HepG2 (cell line): ENCODE data around the gene EYA3. TPM values are rescaled to one million over a fixed set of nuclear protein-coding genes. Genes with fewer than 3 reads are reported as not detected.

Experiments
- ATAC-seq: fragments of 200-7000 bp; cut with Tn5 transposase; 3 replicates; pipeline ENCODE4 v1.9.1; 2020; ENCODE audit warnings: mild to moderate bottlenecking, moderate library complexity
- BruUV-seq: library from RNA; stranded (reverse); fragments of 400-500 nt; replicated peaks from 2 replicates; lab custom pipeline; 2021; lab: Mats Ljungman, UMichigan
- CTCF ChIA-PET: fragments of 300-600 bp; formaldehyde crosslinking; extraction: SDS; loops from one replicate; lab custom pipeline; 2021; ENCODE audit warnings: low total read pairs, inconsistent platforms, low intra/inter-chr PET ratio; lab: Yijun Ruan, JAX
- POLR2A ChIA-PET: fragments of 350-600 bp; sonication (Branson Sonifier 250); formaldehyde crosslinking; loops from one replicate; lab custom pipeline; 2020; ENCODE audit warnings: antibody characterized with exemption, inconsistent platforms; lab: Yijun Ruan, JAX
- DNase-seq: peaks from one replicate; pipeline ENCODE4 v3.0.0-alpha.2; 2015; ENCODE audit warnings: low spot score
- FAIRE-seq: peaks from 3 replicates; lab custom pipeline; 2011; peaks lifted over from hg19 to GRCh38; lab: Jason Lieb, UNC
- H2AFZ ChIP-seq: one replicate; pipeline ENCODE4 v1.6.1; 2011; ENCODE audit warnings: low read length, inconsistent platforms
- H3K27ac ChIP-seq: fragments of 300-600 bp; 3 replicates; pipeline ENCODE4 v1.8.0; 2011; ENCODE audit warnings: mixed run types, mild to moderate bottlenecking, mixed read lengths, low read length, inconsistent platforms; ENCODE audit not compliant: insufficient read depth; ENCODE audit errors: extremely low read length
- H3K27me3 ChIP-seq, 2 experiments: fragments of 200-600 bp in 1 of 2; 2 replicates in 1 of 2; 3 replicates in 1 of 2; pipeline versions ENCODE4 v1.6.0 to v1.8.0; 2011; ENCODE audit warnings: low read length in 2 of 2, mild to moderate bottlenecking in 2 of 2, moderate library complexity in 2 of 2, inconsistent platforms in 1 of 2; ENCODE audit not compliant: insufficient read depth in 2 of 2, control insufficient read depth in 1 of 2
- H3K36me3 ChIP-seq, 2 experiments: fragments of 200-600 bp in 1 of 2; replicated peaks in 1 of 2; 2 replicates in 1 of 2; 3 replicates in 1 of 2; pipeline versions ENCODE4 v1.5.1 to v1.8.0; 2011; ENCODE audit warnings: low read length in 2 of 2, inconsistent platforms in 1 of 2; ENCODE audit not compliant: insufficient read depth in 2 of 2, control insufficient read depth in 1 of 2
- H3K4me1 ChIP-seq: 2 replicates; pipeline ENCODE4 v1.5.1; 2012; ENCODE audit warnings: low read length, inconsistent platforms; ENCODE audit not compliant: insufficient read depth
- H3K4me2 ChIP-seq: 2 replicates; pipeline ENCODE4 v1.6.0; 2011; ENCODE audit warnings: low read depth, low read length, inconsistent platforms
- H3K4me3 ChIP-seq, 3 experiments: fragments of 200-600 bp in 1 of 3; sonication (generic), shearing (Covaris generic) in 1 of 3; replicated peaks in 1 of 3; 2 replicates each; pipeline ENCODE4 v1.5.1; 2011 to 2016; ENCODE audit warnings: low read length in 3 of 3, inconsistent platforms in 2 of 3, low read depth in 2 of 3, mild to moderate bottlenecking in 2 of 3, control low read depth in 1 of 3, mixed read lengths in 1 of 3; ENCODE audit not compliant: insufficient read depth in 1 of 3
- H3K79me2 ChIP-seq: one replicate; pipeline ENCODE4 v1.6.1; 2011; ENCODE audit warnings: low read length, inconsistent platforms; ENCODE audit not compliant: insufficient read depth
- H3K9ac ChIP-seq: 2 replicates; pipeline ENCODE4 v1.6.0; 2011; ENCODE audit warnings: mild to moderate bottlenecking, low read depth, low read length, inconsistent platforms; ENCODE audit not compliant: insufficient read depth
- H3K9me3 ChIP-seq: 2 replicates; pipeline ENCODE4 v1.5.1; 2012; ENCODE audit warnings: mild to moderate bottlenecking, low read length
- H4K20me1 ChIP-seq: 2 replicates; pipeline ENCODE4 v1.6.0; 2011; ENCODE audit warnings: inconsistent platforms, mild to moderate bottlenecking, low read length, moderate library complexity; ENCODE audit not compliant: insufficient read depth
- KDM1A ChIP-seq: IDR thresholded peaks from 2 replicates; pipeline ENCODE4 v1.6.1; 2016; ENCODE audit warnings: missing compliant biosample characterization
- NFIC ChIP-seq: IDR thresholded peaks from 2 replicates; pipeline ENCODE4 v1.6.1; 2012; ENCODE audit warnings: mild to moderate bottlenecking, low read length, inconsistent platforms
- RXRB ChIP-seq: IDR thresholded peaks from 2 replicates; pipeline ENCODE4 v1.6.1; 2016; ENCODE audit warnings: borderline replicate concordance, missing genetic modification reagents, missing compliant biosample characterization
- ZNF234 ChIP-seq: sonication (generic); formaldehyde crosslinking; conservative IDR thresholded peaks from 2 replicates; pipeline ENCODE4 v1.5.1; 2020; ENCODE audit warnings: mild to moderate bottlenecking, missing genetic modification reagents
- ZNF530 ChIP-seq: sonication (generic); formaldehyde crosslinking; IDR thresholded peaks from 2 replicates; pipeline ENCODE4 v1.5.0; 2020; ENCODE audit warnings: low read depth, mild to moderate bottlenecking, missing genetic modification reagents
- ZNF558 ChIP-seq: sonication (generic); formaldehyde crosslinking; IDR thresholded peaks from 2 replicates; pipeline ENCODE4 v1.9.0; 2022; ENCODE audit warnings: mild to moderate bottlenecking, missing genetic modification reagents, borderline replicate concordance
- ZNF567 ChIP-seq: sonication (generic); formaldehyde crosslinking; IDR thresholded peaks from 2 replicates; pipeline ENCODE4 v1.8.1; 2023; ENCODE audit warnings: mild to moderate bottlenecking, missing genetic modification reagents, borderline replicate concordance
- ZNF678 ChIP-seq: sonication (generic); formaldehyde crosslinking; IDR thresholded peaks from 2 replicates; pipeline ENCODE4 v1.4.0; 2020; ENCODE audit warnings: mild to moderate bottlenecking, missing genetic modification reagents
- ZNF749 ChIP-seq: sonication (generic); formaldehyde crosslinking; IDR thresholded peaks from 2 replicates; pipeline ENCODE4 v1.8.0; 2022; ENCODE audit warnings: mild to moderate bottlenecking, missing genetic modification reagents, moderate library complexity, borderline replicate concordance
- ZSCAN12 ChIP-seq: sonication (generic); formaldehyde crosslinking; IDR thresholded peaks from 2 replicates; pipeline ENCODE4 v1.9.0; 2021; ENCODE audit warnings: mild to moderate bottlenecking, missing genetic modification reagents
- WGBS: methylation state at CpG from one replicate; pipeline ENCODE4 v1.1.6; 2017; ENCODE audit warnings: low lambda C conversion rate; 5-methylcytosine and 5-hydroxymethylcytosine counted together
- in situ Hi-C: cut with HindIII; loops from 2 replicates; pipeline ENCODE4 v1.10.0; 2017; ENCODE audit warnings: low pct_unique_long_range_greater_than_20kb; ENCODE audit not compliant: extremely low pct_ligation_motif_present
- intact Hi-C: fragments of 100-400 bp; cut with micrococcal nuclease; formaldehyde crosslinking; loops from one replicate; pipeline ENCODE4 v1.10.0; 2022; ENCODE audit not compliant: unreplicated experiment
- polyA plus RNA-seq, 8 experiments: library from polyadenylated mRNA; depleted of rRNA in 3 of 8; stranded (reverse) in 7 of 8; unstranded in 1 of 8; fragments of >200 nt; fragmentation: Illumina TruSeq in 4 of 8; extraction: Trizol in 4 of 8; gene quantifications; 2 replicates each; pipeline versions ENCODE4 v1.2.1 to v1.2.3, GENCODE V29; 2011 to 2016; ENCODE audit warnings: low read depth in 4 of 8, missing spikeins in 1 of 8, mixed read lengths in 1 of 8; ENCODE audit not compliant: insufficient read depth in 1 of 8
- total RNA-seq, 5 experiments: library from RNA; depleted of rRNA; stranded (reverse); fragments of >200 nt; fragmentation: Illumina TruSeq; extraction: Trizol; gene quantifications; 2 replicates each; pipeline ENCODE4 v1.2.3, GENCODE V29; 2016; ENCODE audit warnings: low read depth in 1 of 5
- TF ChIP-seq, protein P1 (sequence below), 2 experiments: IDR thresholded peaks; 2 replicates each; pipeline ENCODE4 v1.6.1; 2011 to 2012; ENCODE audit warnings: low read length in 2 of 2, borderline replicate concordance in 1 of 2, low read depth in 1 of 2, mild to moderate bottlenecking in 1 of 2, moderate library complexity in 1 of 2
- TF ChIP-seq, protein P2 (sequence below): sonication (generic); formaldehyde crosslinking; IDR thresholded peaks from 2 replicates; pipeline ENCODE4 v1.5.0; 2020; ENCODE audit warnings: mild to moderate bottlenecking, missing genetic modification reagents, moderate library complexity
- TF ChIP-seq, protein P3 (sequence below): fragments of 450-650 bp; IDR thresholded peaks from 2 replicates; pipeline ENCODE4 v1.6.1; 2017
- TF ChIP-seq, protein P4 (sequence below): sonication (generic); formaldehyde crosslinking; IDR thresholded peaks from 2 replicates; pipeline ENCODE4 v1.8.1; 2023; ENCODE audit warnings: mild to moderate bottlenecking, missing genetic modification reagents
- TF ChIP-seq, protein P5 (sequence below): sonication (generic); formaldehyde crosslinking; IDR thresholded peaks from 2 replicates; pipeline ENCODE4 v1.8.0; 2023; ENCODE audit warnings: mild to moderate bottlenecking, missing genetic modification reagents

EYA3 gene
- total and polyA plus RNA-seq, 2 of the 13 experiments (the other 11 are each of a cell fraction or from before 2014, with no cell fraction given), result 13.9 to 19.7 TPM

DNA sequence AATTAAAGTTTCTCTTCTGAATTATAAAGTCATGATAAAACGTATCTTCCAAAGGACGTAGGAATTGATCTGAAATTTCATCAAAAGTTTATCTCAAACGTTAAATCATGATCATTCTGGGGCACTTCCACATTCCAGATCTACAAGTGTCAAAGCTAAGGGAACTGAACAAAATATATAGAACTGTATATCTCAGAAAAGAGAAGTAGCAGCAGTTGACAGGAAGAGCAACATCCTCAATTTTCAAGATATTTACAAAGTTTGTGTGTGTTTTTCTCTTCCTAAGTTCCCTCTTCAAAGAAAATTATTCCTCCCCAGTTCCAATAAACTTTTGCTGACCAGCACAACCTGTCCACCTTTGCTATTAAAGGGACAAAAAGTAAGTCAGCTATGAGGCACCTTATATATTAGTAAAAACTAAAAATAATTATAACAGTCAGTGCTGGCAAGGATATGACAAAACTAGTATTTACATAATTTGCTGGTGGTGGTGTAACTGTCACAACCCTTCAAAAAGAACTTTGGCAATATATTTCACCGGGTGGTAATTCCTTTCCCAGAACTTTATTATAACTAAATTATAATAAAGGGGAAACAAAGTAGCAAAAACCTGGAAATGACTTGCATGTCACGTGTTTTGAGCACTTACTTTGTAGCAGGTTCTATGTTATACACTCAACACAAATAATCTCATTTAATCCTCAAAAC lies 38.5 kb upstream of the EYA3 start:
- Histone ChIP-seq H3K27ac (no peak overlapping the region), H3K36me3 (no peaks in the 10 kb centered on the region), H3K4me1 (peaks cover 12% of the 10 kb centered on the region), H3K9ac (no peak overlapping the region), H2AFZ (no peak overlapping the region), H3K4me3 (no peak overlapping the region), H3K9me3 (no peaks in the 10 kb centered on the region), H3K4me2 (no peak overlapping the region), H3K79me2 (no peaks in the 10 kb centered on the region), H3K27me3 (peaks cover 0 to 17% of the 10 kb centered on the region in 2 experiments; a peak in 4 of 5 replicates), H4K20me1 (no peaks in the 10 kb centered on the region)
- 5% methylated on average over 5 of the region's 5 CpGs for WGBS
- no peak for ATAC-seq
- BruUV-seq, result no TSS peak
- in situ Hi-C loops (no loop called here), intact Hi-C loops (no loop called here)
- ChIA-PET CTCF (no interaction called here), POLR2A (no interaction called here)
- FAIRE-seq, result no peak
- DNase-seq, result no peak
- TF ChIP-seq NFIC (no peak), ZNF530 (CRISPR knock-in tag) (no peak), ZNF678 (CRISPR knock-in tag) (no peak), ZNF558 (CRISPR knock-in tag) (no peak), ZNF749 (CRISPR knock-in tag) (no peak), ZSCAN12 (CRISPR knock-in tag) (no peak), ZNF567 (CRISPR knock-in tag) (no peak), RXRB (CRISPR knock-in tag) (no peak), ZNF234 (CRISPR knock-in tag) (no peak), KDM1A (no peak)
- TF ChIP-seq, protein P1, sequence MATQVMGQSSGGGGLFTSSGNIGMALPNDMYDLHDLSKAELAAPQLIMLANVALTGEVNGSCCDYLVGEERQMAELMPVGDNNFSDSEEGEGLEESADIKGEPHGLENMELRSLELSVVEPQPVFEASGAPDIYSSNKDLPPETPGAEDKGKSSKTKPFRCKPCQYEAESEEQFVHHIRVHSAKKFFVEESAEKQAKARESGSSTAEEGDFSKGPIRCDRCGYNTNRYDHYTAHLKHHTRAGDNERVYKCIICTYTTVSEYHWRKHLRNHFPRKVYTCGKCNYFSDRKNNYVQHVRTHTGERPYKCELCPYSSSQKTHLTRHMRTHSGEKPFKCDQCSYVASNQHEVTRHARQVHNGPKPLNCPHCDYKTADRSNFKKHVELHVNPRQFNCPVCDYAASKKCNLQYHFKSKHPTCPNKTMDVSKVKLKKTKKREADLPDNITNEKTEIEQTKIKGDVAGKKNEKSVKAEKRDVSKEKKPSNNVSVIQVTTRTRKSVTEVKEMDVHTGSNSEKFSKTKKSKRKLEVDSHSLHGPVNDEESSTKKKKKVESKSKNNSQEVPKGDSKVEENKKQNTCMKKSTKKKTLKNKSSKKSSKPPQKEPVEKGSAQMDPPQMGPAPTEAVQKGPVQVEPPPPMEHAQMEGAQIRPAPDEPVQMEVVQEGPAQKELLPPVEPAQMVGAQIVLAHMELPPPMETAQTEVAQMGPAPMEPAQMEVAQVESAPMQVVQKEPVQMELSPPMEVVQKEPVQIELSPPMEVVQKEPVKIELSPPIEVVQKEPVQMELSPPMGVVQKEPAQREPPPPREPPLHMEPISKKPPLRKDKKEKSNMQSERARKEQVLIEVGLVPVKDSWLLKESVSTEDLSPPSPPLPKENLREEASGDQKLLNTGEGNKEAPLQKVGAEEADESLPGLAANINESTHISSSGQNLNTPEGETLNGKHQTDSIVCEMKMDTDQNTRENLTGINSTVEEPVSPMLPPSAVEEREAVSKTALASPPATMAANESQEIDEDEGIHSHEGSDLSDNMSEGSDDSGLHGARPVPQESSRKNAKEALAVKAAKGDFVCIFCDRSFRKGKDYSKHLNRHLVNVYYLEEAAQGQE (IDR thresholded peaks at IDR 0.05; ENCODE audit: borderline replicate concordance in 1 of 2, low read depth in 1 of 2, low read length in 2 of 2), result no peak
- TF ChIP-seq, protein P2, sequence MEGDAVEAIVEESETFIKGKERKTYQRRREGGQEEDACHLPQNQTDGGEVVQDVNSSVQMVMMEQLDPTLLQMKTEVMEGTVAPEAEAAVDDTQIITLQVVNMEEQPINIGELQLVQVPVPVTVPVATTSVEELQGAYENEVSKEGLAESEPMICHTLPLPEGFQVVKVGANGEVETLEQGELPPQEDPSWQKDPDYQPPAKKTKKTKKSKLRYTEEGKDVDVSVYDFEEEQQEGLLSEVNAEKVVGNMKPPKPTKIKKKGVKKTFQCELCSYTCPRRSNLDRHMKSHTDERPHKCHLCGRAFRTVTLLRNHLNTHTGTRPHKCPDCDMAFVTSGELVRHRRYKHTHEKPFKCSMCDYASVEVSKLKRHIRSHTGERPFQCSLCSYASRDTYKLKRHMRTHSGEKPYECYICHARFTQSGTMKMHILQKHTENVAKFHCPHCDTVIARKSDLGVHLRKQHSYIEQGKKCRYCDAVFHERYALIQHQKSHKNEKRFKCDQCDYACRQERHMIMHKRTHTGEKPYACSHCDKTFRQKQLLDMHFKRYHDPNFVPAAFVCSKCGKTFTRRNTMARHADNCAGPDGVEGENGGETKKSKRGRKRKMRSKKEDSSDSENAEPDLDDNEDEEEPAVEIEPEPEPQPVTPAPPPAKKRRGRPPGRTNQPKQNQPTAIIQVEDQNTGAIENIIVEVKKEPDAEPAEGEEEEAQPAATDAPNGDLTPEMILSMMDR (CRISPR knock-in tag), result no peak
- TF ChIP-seq, protein P3, sequence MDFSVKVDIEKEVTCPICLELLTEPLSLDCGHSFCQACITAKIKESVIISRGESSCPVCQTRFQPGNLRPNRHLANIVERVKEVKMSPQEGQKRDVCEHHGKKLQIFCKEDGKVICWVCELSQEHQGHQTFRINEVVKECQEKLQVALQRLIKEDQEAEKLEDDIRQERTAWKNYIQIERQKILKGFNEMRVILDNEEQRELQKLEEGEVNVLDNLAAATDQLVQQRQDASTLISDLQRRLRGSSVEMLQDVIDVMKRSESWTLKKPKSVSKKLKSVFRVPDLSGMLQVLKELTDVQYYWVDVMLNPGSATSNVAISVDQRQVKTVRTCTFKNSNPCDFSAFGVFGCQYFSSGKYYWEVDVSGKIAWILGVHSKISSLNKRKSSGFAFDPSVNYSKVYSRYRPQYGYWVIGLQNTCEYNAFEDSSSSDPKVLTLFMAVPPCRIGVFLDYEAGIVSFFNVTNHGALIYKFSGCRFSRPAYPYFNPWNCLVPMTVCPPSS, result no peak
- TF ChIP-seq, protein P4, sequence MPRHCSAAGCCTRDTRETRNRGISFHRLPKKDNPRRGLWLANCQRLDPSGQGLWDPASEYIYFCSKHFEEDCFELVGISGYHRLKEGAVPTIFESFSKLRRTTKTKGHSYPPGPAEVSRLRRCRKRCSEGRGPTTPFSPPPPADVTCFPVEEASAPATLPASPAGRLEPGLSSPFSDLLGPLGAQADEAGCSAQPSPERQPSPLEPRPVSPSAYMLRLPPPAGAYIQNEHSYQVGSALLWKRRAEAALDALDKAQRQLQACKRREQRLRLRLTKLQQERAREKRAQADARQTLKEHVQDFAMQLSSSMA, result no peak
- TF ChIP-seq, protein P5, sequence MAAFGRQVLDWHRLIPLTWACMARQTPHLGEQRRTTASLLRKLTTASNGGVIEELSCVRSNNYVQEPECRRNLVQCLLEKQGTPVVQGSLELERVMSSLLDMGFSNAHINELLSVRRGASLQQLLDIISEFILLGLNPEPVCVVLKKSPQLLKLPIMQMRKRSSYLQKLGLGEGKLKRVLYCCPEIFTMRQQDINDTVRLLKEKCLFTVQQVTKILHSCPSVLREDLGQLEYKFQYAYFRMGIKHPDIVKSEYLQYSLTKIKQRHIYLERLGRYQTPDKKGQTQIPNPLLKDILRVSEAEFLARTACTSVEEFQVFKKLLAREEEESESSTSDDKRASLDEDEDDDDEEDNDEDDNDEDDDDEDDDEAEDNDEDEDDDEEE (CRISPR knock-in tag), result no peak
